ENCODE measurements around the gene SDR9C7.

GRCh38 chr12:56948457-56948777, 14.2 kb upstream of the SDR9C7 start:
- TF ChIP-seq CTCF (IDR thresholded peaks at IDR 0.05; ENCODE audit: insufficient read depth, low read length, poor library complexity, severe bottlenecking) (no peak), EZH2phosphoT487 (conservative IDR thresholded peaks at IDR 0.05; ENCODE audit: low read length) (no peak)

All from SU-DHL-6 (cell line).